GM13977 (cell line): Measurements from ENCODE around the gene NELFB.

Experiments
- DNase-seq: peaks from one replicate; pipeline ENCODE4 v3.0.0; 2012; ENCODE audit warnings: low spot score
- CTCF ChIP-seq: IDR thresholded peaks from 2 replicates; pipeline ENCODE4 v1.5.1; 2012; ENCODE audit warnings: mild to moderate bottlenecking, control low read depth; ENCODE audit not compliant: insufficient read depth; ENCODE audit errors: extremely low read depth, missing control alignments
- in situ Hi-C: fragments of 300-500 bp; cut with MboI; formaldehyde crosslinking; loops from one replicate; pipeline ENCODE4 v1.12.0; 2022; ENCODE audit warnings: low sequenced_read_pairs, low pct_unique_long_range_greater_than_20kb, mixed read lengths, inconsistent platforms; ENCODE audit not compliant: unreplicated experiment

NELFB gene

GRCh38 chr9:137302449-137303150 is 47.5 kb downstream of the NELFB start:
- peak; percentile 50 for TF ChIP-seq CTCF
- in situ Hi-C loops = no loop called here
- DNase-seq = no peak

GRCh38 chr9:137303151-137303892 is 48.2 kb downstream of the NELFB start:
- in situ Hi-C loops = no loop called here
- DNase-seq = no peak
- TF ChIP-seq CTCF = no peak

GRCh38 chr9:137303893-137304382 is 48.8 kb downstream of the NELFB start:
- TF ChIP-seq CTCF = no peak
- in situ Hi-C loops = no loop called here
- DNase-seq = no peak

- TF ChIP-seq CTCF = no peak
- DNase-seq = no peak
- in situ Hi-C loops = no loop called here
Observed at GRCh38 chr9:137304383-137305059, 49.4 kb downstream of the NELFB start.

- in situ Hi-C loops = no loop called here
- DNase-seq = peak; percentile 81
- peak; percentile 29 for TF ChIP-seq CTCF
Observed at GRCh38 chr9:137305060-137305797, 50.1 kb downstream of the NELFB start.

GRCh38 chr9:137305798-137306065 is 50.6 kb downstream of the NELFB start:
- no peak for DNase-seq
- TF ChIP-seq CTCF = no peak
- in situ Hi-C loops = no loop called here
